Left ventricle myocardium inferior (tissue), 1 donor: ENCODE measurements around the gene BCAR1. TPM values are rescaled to one million over a fixed set of nuclear protein-coding genes. Genes with fewer than 3 reads are reported as not detected.
A peak's percentile ranks its signal among the peaks of the same experiment; 100 is the strongest.
"Not testable (repeated sequence)": the region's sequence is repeated elsewhere in the genome, so short reads cannot be mapped to it uniquely, and the experiment has no call there.

Experiments used
- DNase-seq: peaks from one replicate; pipeline ENCODE4 v3.0.0-alpha.2; 2020
- H3K27ac ChIP-seq: fragments of 200-600 bp; replicated peaks from 2 replicates; pipeline ENCODE4 v1.8.0; 2021
- H3K27me3 ChIP-seq: fragments of 200-600 bp; 2 replicates; pipeline ENCODE4 v1.8.0; 2021; ENCODE audit warnings: low read depth
- H3K36me3 ChIP-seq: fragments of 200-600 bp; 2 replicates; pipeline ENCODE4 v1.8.0; 2021
- H3K4me1 ChIP-seq: fragments of 200-600 bp; 2 replicates; pipeline ENCODE4 v1.8.0; 2021
- H3K4me3 ChIP-seq: fragments of 200-600 bp; 2 replicates; pipeline ENCODE4 v1.8.0; 2021; ENCODE audit warnings: mild to moderate bottlenecking, moderate library complexity
- H3K9me3 ChIP-seq: fragments of 200-600 bp; replicated peaks from 2 replicates; pipeline ENCODE4 v1.8.0; 2021
- intact Hi-C: fragments of 100-400 bp; cut with micrococcal nuclease; formaldehyde crosslinking; loops from one replicate; pipeline ENCODE4 v1.11.0; 2022
- total RNA-seq: library from RNA; stranded (reverse); fragmentation: NEBNext Ultra II Directional; extraction: Animal tissue kit (Norgen Biotek cat#: 25700); gene quantifications from one replicate; pipeline ENCODE4 v1.2.1, GENCODE V29; 2021
- TF ChIP-seq, protein P1 (sequence below): fragments of 200-600 bp; IDR thresholded peaks from 2 replicates; pipeline ENCODE4 v1.8.0; 2021; ENCODE audit warnings: antibody characterized with exemption, mild to moderate bottlenecking, borderline replicate concordance
- donor health status: DM: no; HTN: yes; CAD: no; lungs with severe emphysema.

BCAR1 gene
- total RNA-seq, 1 donor from 2014 or later: 82.8 TPM

DNA sequence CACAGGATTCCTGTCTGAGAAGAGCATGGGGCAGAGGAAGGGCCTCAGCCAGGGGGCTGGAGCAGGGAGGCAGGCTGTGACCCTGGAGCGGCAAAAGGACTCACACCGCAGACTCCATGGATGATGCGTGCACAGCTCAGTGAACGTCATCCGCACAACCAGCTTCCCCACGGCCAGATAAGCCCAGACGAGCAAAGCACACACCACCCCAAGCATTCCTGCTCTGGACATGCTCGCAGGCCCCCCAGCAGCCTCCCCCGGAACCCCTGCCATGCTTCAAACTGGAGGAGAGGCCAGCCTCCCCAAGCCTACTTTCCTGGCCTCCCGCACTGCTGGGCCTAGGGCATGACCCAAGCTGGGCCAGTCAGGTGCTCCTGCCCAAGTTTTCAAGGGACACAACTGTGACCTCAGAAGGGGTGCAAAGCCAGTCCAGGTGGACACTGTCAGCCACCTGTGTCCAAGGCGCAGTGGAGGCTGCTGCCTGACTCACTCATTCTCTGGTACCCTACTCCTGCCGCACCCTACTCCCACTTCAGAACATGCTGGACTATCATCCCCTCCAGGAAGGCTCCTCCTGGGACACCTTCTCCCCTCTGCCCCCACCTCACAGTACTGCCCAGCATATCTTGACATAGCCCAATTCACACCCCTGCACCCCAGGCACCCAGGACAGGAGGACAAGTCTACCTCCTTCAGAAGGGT is 4.8 kb downstream of the BCAR1 start:
- H3K9me3 ChIP-seq: no peaks in the 10 kb centered on the region
- no peak for DNase-seq
- peak overlapping the region; percentile 98 for H3K27ac ChIP-seq
- H3K4me3 ChIP-seq: peak overlapping the region; percentile 97
- H3K27me3 ChIP-seq: no peaks in the 10 kb centered on the region
- H3K36me3 ChIP-seq: peaks cover 14% of the 10 kb centered on the region
- peaks cover 97% of the 10 kb centered on the region for H3K4me1 ChIP-seq
- TF ChIP-seq, protein P1, sequence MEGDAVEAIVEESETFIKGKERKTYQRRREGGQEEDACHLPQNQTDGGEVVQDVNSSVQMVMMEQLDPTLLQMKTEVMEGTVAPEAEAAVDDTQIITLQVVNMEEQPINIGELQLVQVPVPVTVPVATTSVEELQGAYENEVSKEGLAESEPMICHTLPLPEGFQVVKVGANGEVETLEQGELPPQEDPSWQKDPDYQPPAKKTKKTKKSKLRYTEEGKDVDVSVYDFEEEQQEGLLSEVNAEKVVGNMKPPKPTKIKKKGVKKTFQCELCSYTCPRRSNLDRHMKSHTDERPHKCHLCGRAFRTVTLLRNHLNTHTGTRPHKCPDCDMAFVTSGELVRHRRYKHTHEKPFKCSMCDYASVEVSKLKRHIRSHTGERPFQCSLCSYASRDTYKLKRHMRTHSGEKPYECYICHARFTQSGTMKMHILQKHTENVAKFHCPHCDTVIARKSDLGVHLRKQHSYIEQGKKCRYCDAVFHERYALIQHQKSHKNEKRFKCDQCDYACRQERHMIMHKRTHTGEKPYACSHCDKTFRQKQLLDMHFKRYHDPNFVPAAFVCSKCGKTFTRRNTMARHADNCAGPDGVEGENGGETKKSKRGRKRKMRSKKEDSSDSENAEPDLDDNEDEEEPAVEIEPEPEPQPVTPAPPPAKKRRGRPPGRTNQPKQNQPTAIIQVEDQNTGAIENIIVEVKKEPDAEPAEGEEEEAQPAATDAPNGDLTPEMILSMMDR: no peak
- intact Hi-C loops: no loop called here

DNA sequence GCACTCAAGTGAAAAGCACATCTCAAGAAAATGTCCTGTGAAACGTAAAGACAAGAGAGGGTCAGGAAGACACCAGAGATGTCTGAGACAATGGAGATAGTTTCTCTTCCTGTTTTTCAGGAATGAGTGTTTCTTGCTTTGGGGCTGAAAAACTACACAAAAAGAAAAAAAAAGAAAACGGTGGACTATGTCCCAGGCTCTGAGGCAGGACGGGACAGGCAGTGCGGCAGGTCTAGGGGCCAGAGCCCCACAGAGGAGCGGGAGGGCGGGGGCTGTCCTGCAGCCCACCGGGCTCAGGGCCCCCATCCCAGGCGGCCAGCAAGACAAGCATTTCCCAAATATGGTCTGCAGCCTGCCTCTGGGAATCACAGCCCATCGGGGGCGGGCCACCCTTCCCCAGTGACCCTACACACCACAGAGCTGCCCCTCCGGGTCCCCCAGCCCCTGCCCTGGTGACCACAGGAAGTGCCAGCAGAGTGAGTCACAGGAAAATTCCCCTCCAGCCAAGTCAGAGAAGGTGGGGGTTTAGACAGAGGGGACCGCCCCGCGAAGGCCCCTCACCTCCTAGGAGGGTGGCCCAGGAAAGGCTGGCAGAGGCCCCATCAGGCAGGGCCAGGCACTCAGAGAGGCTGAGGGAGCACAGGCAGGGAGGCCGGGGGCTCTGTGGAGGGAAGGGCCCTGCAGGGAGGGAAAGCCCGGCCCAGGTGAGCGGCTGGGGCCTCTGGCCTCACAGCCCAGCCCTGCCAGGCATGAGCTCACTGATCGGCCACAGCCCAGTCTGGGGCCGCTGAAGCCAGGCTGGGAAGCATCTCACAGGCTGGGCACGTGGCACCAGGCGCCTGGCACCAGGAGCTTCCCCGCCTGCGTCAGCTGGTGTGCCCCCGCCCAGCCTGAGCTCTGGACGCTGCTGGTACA is 6.3 kb downstream of the BCAR1 start:
- Histone ChIP-seq H3K36me3 (peaks cover 29% of the 10 kb centered on the region), H3K27ac (peak overlapping the region; percentile 98), H3K27me3 (no peaks in the 10 kb centered on the region), H3K4me1 (peaks cover 100% of the 10 kb centered on the region), H3K4me3 (peak overlapping the region; percentile 51), H3K9me3 (no peaks in the 10 kb centered on the region)
- DNase-seq: peak; percentile 84
- intact Hi-C loops: no loop called here
- TF ChIP-seq, protein P1: no peak

DNA sequence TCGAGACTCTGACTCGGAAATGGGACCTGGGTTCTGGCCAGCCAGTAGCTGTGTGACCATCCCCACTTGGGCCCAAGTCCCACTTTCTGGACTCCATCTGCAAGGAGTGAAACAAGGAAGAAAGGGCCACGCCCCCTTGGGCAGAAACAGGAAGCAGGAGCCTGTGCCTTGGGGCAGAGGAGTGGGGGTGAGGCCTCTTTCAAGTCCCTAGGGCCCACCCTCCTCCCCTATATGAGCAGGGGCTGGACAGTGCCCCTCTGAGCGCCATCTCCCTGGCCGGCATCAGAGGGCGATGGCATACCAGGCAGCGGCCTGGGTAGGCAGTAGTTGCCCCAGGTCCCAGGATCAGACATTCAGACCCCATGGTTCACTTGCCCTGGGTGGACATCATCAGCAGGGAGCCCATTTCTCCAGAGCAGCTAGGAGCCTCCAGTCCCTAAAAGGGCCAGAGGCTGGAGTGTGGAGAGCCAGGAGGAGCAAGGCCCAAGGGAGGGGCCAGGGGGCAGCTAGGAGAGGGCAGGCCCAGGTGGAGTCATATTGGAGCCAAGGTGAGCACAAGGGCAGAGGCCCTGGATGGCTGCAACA is 7.1 kb downstream of the BCAR1 start:
- H3K27ac ChIP-seq: peak overlapping the region; percentile 98
- DNase-seq: no peak
- H3K27me3 ChIP-seq: no peaks in the 10 kb centered on the region
- H3K4me1 ChIP-seq: peaks cover 100% of the 10 kb centered on the region
- TF ChIP-seq, protein P1: no peak
- peaks cover 31% of the 10 kb centered on the region for H3K36me3 ChIP-seq
- H3K9me3 ChIP-seq: no peaks in the 10 kb centered on the region
- intact Hi-C loops: no loop called here
- peak overlapping the region; percentile 23 for H3K4me3 ChIP-seq

DNA sequence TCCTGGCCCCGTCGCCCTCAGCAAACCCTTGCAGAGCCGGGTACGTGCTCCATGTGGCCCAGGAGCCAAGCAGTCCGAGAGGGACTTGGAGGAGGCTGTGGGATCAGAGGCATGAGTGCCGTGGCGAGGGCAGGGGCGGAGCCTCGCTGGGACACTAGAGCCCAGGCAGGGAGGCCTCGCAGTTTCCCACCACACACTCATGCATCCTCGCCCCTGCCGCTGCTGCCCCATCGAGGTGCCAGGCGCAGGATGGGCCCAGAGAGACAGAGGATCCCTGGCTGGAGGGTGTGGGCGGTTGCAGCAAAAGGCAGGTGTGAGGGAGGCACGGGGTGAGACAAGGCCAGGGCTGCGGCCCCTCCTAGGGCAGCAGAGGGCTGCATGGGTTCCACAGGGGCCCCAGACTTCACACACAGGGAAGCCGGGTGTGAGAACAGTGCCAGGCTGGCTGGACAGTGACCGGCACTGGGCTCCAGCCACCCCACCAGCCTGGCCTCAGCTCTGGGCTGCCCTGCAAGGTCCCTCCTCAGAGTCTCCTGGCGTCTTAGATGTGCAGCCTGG is 7.7 kb downstream of the BCAR1 start:
- no peak for DNase-seq
- intact Hi-C loops: no loop called here
- peaks cover 100% of the 10 kb centered on the region for H3K4me1 ChIP-seq
- no peaks in the 10 kb centered on the region for H3K9me3 ChIP-seq
- peak overlapping the region; percentile 98 for H3K27ac ChIP-seq
- TF ChIP-seq, protein P1: no peak
- H3K36me3 ChIP-seq: peaks cover 31% of the 10 kb centered on the region
- peak overlapping the region; percentile 23 for H3K4me3 ChIP-seq
- H3K27me3 ChIP-seq: no peaks in the 10 kb centered on the region

DNA sequence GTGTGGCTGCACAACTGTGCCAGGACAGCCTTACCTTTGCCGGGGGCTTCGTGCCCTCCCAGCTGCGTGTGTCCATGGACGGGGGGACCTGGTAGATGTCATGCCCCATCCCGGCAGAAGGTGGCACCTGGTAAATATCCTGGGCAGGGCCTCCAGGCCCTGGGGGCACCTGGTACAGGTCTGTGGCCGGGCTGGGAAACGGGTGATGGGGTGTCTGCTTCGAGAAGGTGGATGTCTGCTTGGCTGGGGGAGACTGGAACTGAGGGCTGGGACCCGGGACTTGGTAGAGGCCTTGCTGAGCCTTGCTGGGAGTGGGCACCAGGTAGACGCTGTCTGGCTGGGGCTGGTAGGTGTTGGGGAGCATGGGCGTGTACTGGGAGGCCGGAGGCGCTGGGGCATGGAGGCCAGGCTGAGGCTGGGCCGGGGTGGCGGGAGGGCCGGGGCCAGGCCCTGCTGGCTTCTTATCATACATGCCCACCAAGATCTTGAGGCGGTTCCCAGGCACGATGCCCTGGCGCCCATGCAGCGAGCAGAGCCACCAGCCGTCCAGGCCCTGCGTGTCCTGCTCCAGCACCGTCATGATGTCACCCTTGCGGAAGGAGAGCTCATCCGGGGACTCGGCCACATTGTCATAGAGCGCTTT is 8.9 kb downstream of the BCAR1 start:
- intact Hi-C loops, DNase-seq, H3K4me3 ChIP-seq, H3K9me3 ChIP-seq, H3K27me3 ChIP-seq: not testable (repeated sequence)
- H3K27ac ChIP-seq: peak overlapping the region; percentile 98
- H3K4me1 ChIP-seq: peaks cover 100% of the 10 kb centered on the region
- H3K36me3 ChIP-seq: peaks cover 31% of the 10 kb centered on the region
